Keratinocyte (primary cell): Measurements from ENCODE around the gene PERCC1. TPM values are rescaled to one million over a fixed set of nuclear protein-coding genes. Genes with fewer than 3 reads are reported as not detected.

Source experiments
- DNase-seq: peaks from one replicate; pipeline ENCODE4 v3.0.0-alpha.2; 2011; ENCODE audit warnings: low read depth, missing footprints, low spot score
- FAIRE-seq: peaks from 2 replicates; lab custom pipeline; 2011; peaks lifted over from hg19 to GRCh38; lab: Jason Lieb, UNC
- H2AFZ ChIP-seq: 2 replicates; pipeline ENCODE4 v1.6.0; 2012; ENCODE audit warnings: low read length, control low read depth, inconsistent platforms; ENCODE audit not compliant: control insufficient read depth
- H3K27ac ChIP-seq: 2 replicates; pipeline ENCODE4 v1.5.1; 2011; ENCODE audit warnings: low read length; ENCODE audit not compliant: control insufficient read depth, insufficient read depth
- H3K27me3 ChIP-seq: 3 replicates; pipeline ENCODE4 v1.6.0; 2011; ENCODE audit warnings: low read length; ENCODE audit not compliant: control insufficient read depth, insufficient read depth; ENCODE audit errors: extremely low read depth
- H3K36me3 ChIP-seq, 2 experiments: 2 replicates in 1 of 2; 3 replicates in 1 of 2; pipeline ENCODE4 v1.5.1; 2011; ENCODE audit warnings: low read length in 2 of 2, mild to moderate bottlenecking in 1 of 2; ENCODE audit not compliant: control insufficient read depth in 2 of 2, insufficient read depth in 2 of 2; ENCODE audit errors: extremely low read depth in 1 of 2
- H3K4me1 ChIP-seq: 3 replicates; pipeline ENCODE4 v1.5.1; 2011; ENCODE audit warnings: low read length; ENCODE audit not compliant: control insufficient read depth, insufficient read depth; ENCODE audit errors: extremely low read depth
- H3K4me2 ChIP-seq: 3 replicates; pipeline ENCODE4 v1.6.0; 2011; ENCODE audit warnings: low read depth, low read length; ENCODE audit not compliant: control insufficient read depth, insufficient read depth; ENCODE audit errors: extremely low read depth
- H3K4me3 ChIP-seq, 3 experiments: fragments of 200-600 bp in 1 of 3; sonication (generic) in 1 of 3; 2 replicates in 2 of 3; 3 replicates in 1 of 3; pipeline ENCODE4 v1.5.1; 2011 to 2016; ENCODE audit warnings: low read length in 3 of 3, mild to moderate bottlenecking in 3 of 3, control low read depth in 2 of 3, inconsistent platforms in 1 of 3, low read depth in 1 of 3, mixed read lengths in 1 of 3, mixed run types in 1 of 3, moderate library complexity in 1 of 3; ENCODE audit not compliant: control insufficient read depth in 2 of 3, insufficient read depth in 2 of 3; ENCODE audit errors: extremely low read depth in 1 of 3
- H3K79me2 ChIP-seq: 2 replicates; pipeline ENCODE4 v1.6.0; 2012; ENCODE audit warnings: low read length; ENCODE audit not compliant: control insufficient read depth, insufficient read depth
- H3K9ac ChIP-seq: 3 replicates; pipeline ENCODE4 v1.6.0; 2011; ENCODE audit warnings: low read length; ENCODE audit not compliant: control insufficient read depth, insufficient read depth; ENCODE audit errors: extremely low read depth
- H3K9me1 ChIP-seq: 3 replicates; pipeline ENCODE4 v1.6.0; 2011; ENCODE audit warnings: low read length; ENCODE audit not compliant: control insufficient read depth, insufficient read depth; ENCODE audit errors: extremely low read depth
- H3K9me3 ChIP-seq: 2 replicates; pipeline ENCODE4 v1.5.1; 2012; ENCODE audit warnings: low read depth, low read length; ENCODE audit not compliant: control insufficient read depth
- H4K20me1 ChIP-seq: 3 replicates; pipeline ENCODE4 v1.6.0; 2011; ENCODE audit warnings: low read length; ENCODE audit not compliant: control insufficient read depth, insufficient read depth; ENCODE audit errors: extremely low read depth
- CTCF ChIP-seq, 3 experiments: IDR thresholded peaks in 1 of 3; conservative IDR thresholded peaks in 1 of 3; optimal IDR thresholded peaks in 1 of 3; 2 replicates in 2 of 3; 3 replicates in 1 of 3; pipeline versions ENCODE3 to v1.5.1; 2011; ENCODE audit warnings: low read length in 3 of 3, mild to moderate bottlenecking in 3 of 3, moderate library complexity in 2 of 3, control low read depth in 1 of 3, inconsistent platforms in 1 of 3; ENCODE audit not compliant: insufficient read depth in 2 of 3; ENCODE audit errors: extremely low read depth in 1 of 3
- EZH2 ChIP-seq: IDR thresholded peaks from one replicate; pipeline ENCODE4 v1.6.1; 2012; ENCODE audit warnings: inconsistent platforms, mild to moderate bottlenecking, low read length, moderate library complexity
- dilution Hi-C: fragments of 300-500 bp; cut with MboI; formaldehyde crosslinking; loops from one replicate; pipeline ENCODE4 v1.7.0; 2020; ENCODE audit warnings: low sequenced_read_pairs; ENCODE audit not compliant: extremely low pct_ligation_motif_present
- polyA plus RNA-seq, 5 experiments: library from polyadenylated mRNA; depleted of rRNA in 3 of 5; stranded (reverse) in 3 of 5; stranded (forward) in 1 of 5; unstranded in 1 of 5; fragments of >200 nt; gene quantifications; 1 replicate in 1 of 5; 2 replicates in 3 of 5; 3 replicates in 1 of 5; pipeline versions ENCODE4 v1.2.1 to v1.2.3, GENCODE V29; 2011 to 2012; ENCODE audit warnings: missing spikeins in 2 of 5, low read depth in 1 of 5, low replicate concordance in 1 of 5

The PERCC1 gene
- polyA plus RNA-seq, 1 donor (not counting 4 experiments of a cell fraction or from before 2014, with no cell fraction given), result not detected

GRCh38 chr16:1430214-1430758, 592 bp upstream of the PERCC1 start:
- Histone ChIP-seq H3K9me1 (no peaks in the 10 kb centered on the region), H3K9ac (no peak overlapping the region), H4K20me1 (no peaks in the 10 kb centered on the region), H3K4me1 (no peaks in the 10 kb centered on the region), H3K79me2 (no peaks in the 10 kb centered on the region), H3K27me3 (no peaks in the 10 kb centered on the region), H3K4me2 (no peak overlapping the region), H3K36me3 (no peaks in the 10 kb centered on the region), H3K27ac (no peak overlapping the region), H2AFZ (no peak overlapping the region), H3K4me3 (no peak overlapping the region), H3K9me3 (no peaks in the 10 kb centered on the region)
- TF ChIP-seq CTCF (optimal IDR thresholded peaks at IDR 0.05 in 1 of 3, IDR thresholded peaks at IDR 0.05 in 1 of 3, conservative IDR thresholded peaks at IDR 0.05 in 1 of 3; ENCODE audit: extremely low read depth in 1 of 3, insufficient read depth in 2 of 3, low read length in 3 of 3), result no peak
- no peak for TF ChIP-seq EZH2
- dilution Hi-C loops, result no loop called here
- no peak for DNase-seq
- no peak for FAIRE-seq

- DNase-seq (no peak), FAIRE-seq (no peak)
- no peak overlapping the region for H2AFZ ChIP-seq
- dilution Hi-C loops, result no loop called here
- H3K9ac ChIP-seq, result no peak overlapping the region
- H4K20me1 ChIP-seq, result no peaks in the 10 kb centered on the region
- no peaks in the 10 kb centered on the region for H3K79me2 ChIP-seq
- no peak overlapping the region for H3K27ac ChIP-seq
- no peaks in the 10 kb centered on the region for H3K9me1 ChIP-seq
- no peak overlapping the region for H3K4me3 ChIP-seq
- TF ChIP-seq CTCF (optimal IDR thresholded peaks at IDR 0.05 in 1 of 3, IDR thresholded peaks at IDR 0.05 in 1 of 3, conservative IDR thresholded peaks at IDR 0.05 in 1 of 3; ENCODE audit: extremely low read depth in 1 of 3, insufficient read depth in 2 of 3, low read length in 3 of 3), result no peak
- TF ChIP-seq EZH2, result no peak
- no peaks in the 10 kb centered on the region for H3K4me1 ChIP-seq
- H3K4me2 ChIP-seq, result no peak overlapping the region
- no peaks in the 10 kb centered on the region for H3K27me3 ChIP-seq
- H3K9me3 ChIP-seq, result no peaks in the 10 kb centered on the region
- no peaks in the 10 kb centered on the region for H3K36me3 ChIP-seq
These were observed 806 bp downstream of the PERCC1 start for GRCh38 chr16:1431497-1432270.
